Uterus (tissue), 2 donors: Measurements from ENCODE around the gene MAP7D1.

Source experiments
- POLR2A ChIP-seq, 2 donors: fragments of 450-650 bp; IDR thresholded peaks; one replicate each; pipeline ENCODE4 v1.6.1; 2016; ENCODE audit warnings: antibody characterized with exemption in 2 of 2, mild to moderate bottlenecking in 1 of 2, moderate library complexity in 1 of 2
- TF ChIP-seq, protein P1 (sequence below), 4 experiments: fragments of 200-600 bp in 2 of 4; fragments of 450-650 bp in 2 of 4; sonication (generic) in 2 of 4; IDR thresholded peaks; one replicate each; pipeline ENCODE4 v1.5.1; 2016 to 2019; ENCODE audit warnings: antibody characterized with exemption in 4 of 4, mild to moderate bottlenecking in 2 of 4, moderate library complexity in 1 of 4

DNA sequence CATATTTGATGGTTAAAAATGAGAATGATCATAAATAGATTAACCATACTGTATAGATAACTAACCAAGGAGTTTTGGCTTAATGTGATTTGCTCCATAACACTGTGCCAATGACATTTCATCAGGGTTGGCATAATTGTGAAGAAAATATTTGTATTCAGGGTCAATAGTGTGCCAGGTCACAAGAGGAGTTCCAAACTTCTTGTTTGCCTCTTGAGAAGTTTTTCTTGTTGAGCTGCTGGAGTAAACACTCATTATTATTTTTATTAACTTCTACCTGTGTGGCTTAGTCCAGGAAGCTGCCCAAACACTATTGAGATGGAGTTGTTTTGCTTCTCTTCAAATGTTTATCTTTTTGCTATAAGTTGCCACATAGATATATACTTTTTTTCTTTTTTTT, 7.5 kb downstream of the MAP7D1 start:
- TF ChIP-seq, protein P1, sequence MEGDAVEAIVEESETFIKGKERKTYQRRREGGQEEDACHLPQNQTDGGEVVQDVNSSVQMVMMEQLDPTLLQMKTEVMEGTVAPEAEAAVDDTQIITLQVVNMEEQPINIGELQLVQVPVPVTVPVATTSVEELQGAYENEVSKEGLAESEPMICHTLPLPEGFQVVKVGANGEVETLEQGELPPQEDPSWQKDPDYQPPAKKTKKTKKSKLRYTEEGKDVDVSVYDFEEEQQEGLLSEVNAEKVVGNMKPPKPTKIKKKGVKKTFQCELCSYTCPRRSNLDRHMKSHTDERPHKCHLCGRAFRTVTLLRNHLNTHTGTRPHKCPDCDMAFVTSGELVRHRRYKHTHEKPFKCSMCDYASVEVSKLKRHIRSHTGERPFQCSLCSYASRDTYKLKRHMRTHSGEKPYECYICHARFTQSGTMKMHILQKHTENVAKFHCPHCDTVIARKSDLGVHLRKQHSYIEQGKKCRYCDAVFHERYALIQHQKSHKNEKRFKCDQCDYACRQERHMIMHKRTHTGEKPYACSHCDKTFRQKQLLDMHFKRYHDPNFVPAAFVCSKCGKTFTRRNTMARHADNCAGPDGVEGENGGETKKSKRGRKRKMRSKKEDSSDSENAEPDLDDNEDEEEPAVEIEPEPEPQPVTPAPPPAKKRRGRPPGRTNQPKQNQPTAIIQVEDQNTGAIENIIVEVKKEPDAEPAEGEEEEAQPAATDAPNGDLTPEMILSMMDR (IDR thresholded peaks at IDR 0.05), result no peak
- TF ChIP-seq POLR2A (IDR thresholded peaks at IDR 0.05), result no peak
